HG02938 (cell line): ENCODE measurements around the gene ANKDD1A.

Source experiments
- ATAC-seq: cut with Tn5 transposase; IDR thresholded peaks from one replicate; pipeline ENCODE4 v1.9.1; 2021; ENCODE audit warnings: mild to moderate bottlenecking, moderate library complexity; ENCODE audit not compliant: unreplicated experiment

Gene ANKDD1A

DNA sequence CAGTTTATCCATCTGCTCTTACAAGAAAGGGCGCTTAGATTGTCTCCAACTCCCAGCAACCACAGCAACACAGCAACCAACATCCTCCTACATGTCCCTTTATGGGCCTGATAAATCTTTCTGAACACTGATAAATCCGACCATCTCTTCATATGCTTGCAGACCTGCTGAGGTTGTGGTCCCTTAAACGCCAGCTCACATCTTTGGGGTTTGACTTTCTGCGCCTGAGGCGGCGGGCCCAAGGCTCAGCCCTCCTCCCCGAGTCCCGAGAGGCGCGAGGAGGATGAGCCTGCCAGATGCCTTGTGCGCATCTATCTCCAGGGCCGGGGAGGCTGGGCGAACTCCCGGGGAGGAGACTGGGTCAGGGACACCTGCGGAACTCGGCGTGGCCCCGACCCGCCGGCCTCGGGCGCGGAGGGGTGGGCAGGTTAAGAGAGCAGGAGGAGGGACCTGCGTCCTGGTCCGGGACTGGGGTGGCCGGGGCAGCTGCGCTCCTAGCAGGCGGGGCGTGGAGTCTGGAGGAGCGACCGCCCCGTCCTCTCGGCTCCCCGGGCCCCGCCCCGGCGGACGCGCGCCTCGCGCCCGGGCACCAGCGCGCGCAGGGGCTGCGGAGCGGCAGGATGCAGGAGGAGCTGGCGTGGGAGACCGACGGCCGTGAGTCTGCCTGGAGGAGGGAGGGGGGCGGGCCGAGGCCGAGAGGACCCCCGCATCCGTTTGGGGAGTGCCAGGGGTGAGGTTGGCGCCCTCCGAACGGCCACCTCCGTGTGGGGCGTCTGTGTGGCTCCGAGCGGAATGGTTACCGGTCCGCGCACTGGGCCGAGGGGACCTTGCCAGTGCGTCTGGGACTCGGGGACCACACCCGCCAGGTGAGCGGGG lies at the start of gene ANKDD1A:
Gene ANKDD1A (plus strand): TSS at position 592 of the 876 bp plus-strand sequence. CDS start 29 bp downstream, at position 621.
- ATAC-seq = no peak

GRCh38 chr15:64861960-64862359 lies 49.7 kb upstream of the ANKDD1A start:
- ATAC-seq = no peak

DNA sequence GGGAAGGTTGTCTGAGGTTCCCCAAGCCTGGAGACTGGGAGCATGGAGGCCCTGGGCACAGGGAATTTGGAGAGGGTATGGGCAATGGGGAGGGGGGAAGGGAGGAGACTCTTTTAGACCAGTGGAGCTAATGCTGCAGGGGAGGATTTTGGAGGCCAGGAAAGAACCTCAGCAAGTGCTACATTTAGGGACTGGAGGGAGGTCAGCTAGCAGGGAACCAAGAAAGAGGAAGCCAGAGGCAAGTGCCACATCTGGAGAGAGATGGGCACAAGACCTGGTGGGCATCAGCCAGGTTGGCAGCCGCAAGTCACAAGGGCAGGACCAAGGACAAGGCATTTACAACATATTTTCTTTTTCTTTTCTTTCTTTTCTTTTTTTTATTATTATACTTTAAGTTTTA lies 49.3 kb upstream of the ANKDD1A start:
- no peak for ATAC-seq

DNA sequence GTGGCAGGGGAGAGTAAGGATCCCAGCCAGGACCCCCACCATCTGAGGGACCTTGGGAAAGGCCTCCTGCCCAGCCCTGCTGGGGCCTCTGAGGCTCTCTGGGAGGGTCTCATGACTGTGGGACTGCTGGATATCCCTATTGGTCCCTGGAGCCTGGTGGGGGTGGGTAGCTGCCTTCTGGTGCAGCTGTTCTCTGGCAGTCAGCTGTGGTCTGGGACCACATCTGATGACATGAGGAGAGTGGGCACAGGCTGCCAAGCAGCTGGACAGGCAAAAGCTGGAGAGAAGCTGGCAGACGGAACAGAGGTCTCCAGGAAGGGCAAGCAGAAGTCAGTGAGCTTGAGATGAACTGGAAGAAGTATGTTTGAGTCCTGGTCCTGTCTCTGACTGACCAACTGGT lies 47.6 kb upstream of the ANKDD1A start:
- no peak for ATAC-seq

GRCh38 chr15:64865126-64865997 lies 46.3 kb upstream of the ANKDD1A start:
- no peak for ATAC-seq

DNA sequence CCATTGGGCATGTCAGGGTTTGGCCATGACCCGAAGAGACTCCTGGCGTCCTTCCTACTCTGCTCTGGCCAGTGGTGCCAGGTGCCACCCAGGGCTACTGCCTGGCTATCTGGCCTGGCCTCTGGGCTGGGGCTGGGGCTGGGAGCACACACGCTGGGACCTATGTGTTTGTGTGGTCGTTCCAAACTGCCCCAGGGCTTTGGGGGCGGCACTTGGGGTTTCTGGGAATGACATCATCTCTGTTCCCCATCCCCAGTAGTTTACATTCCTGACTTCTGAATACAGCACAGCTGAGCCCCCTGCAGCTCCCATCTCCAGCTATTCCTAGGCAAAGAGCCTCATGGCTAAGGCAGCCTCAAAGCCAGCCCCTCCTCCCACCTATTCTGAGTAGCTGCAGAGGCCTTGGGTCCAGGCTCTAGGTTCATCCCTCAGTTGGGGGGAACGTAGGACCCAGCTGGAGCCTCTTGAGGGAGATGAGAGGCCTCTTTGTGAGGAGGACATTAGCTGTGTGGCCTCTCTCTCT lies 45.6 kb upstream of the ANKDD1A start:
- ATAC-seq = no peak

DNA sequence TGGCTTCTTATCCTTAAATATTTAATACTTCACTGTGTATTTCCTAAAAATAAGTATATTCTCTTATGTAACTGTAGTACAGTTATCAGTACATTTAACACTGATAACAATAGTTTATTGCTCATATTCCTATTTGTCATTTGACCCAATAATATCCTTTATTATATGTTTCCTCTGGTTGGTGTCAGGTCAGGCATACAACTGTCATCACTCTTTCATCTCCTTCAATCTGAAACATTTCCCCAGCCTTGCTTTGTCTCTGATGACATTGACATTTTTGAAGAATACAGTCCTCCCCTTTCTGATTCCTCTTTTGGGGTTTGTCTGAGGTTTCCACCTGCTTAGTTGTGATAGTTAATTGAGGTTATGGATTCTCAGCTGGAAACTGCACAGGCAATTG lies 42.2 kb upstream of the ANKDD1A start:
- ATAC-seq = no peak

GRCh38 chr15:64870353-64870752 lies 41.3 kb upstream of the ANKDD1A start:
- no peak for ATAC-seq

DNA sequence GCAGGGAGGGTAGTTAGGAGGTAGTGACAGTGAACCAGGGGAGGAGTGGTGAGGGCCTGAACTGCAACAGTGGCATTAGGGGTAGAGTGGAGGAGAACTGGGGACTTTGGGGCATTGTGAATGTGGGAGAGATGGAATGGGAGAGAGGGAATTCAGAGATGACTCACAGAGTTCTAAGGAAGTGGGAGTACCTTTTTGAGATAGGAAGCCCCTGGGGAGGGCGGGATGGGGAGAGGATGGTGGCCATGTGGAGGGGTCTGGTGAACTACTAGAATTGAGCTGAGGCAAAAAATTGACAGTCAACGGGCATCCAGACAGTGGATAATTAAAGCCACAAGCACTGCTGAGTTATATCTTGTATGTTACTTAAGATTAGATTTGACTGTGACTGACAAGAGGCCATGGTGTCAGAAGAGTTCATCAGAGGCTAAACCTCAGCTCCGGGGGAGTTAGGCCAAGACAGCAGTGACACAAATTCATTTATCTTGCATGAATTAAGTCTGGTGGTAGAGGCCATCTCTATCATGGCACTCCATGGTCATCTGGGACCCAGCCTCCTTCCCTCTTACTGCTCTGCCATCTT lies 36.0 kb upstream of the ANKDD1A start:
- no peak for ATAC-seq

DNA sequence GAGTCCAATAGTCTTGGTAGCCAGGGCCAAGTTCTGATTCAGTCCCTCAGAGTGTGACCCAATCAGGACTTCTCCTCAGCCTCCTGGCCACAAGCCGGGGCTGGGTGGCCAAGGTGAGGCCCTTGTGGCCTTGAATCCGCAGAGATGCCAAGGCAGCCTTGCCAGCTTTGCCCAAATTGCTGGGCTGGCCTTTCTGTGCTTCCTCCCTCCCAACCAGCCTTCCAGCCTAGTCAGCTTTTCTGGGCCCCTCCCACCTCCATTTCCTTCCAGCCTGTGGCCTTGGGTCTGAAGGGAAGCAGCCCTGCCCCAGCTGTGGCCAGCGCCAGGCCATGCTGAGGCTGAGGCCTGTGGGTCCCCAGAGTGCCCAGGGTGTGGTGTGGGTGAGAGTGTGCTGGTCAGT lies 34.3 kb upstream of the ANKDD1A start:
- ATAC-seq = no peak

DNA sequence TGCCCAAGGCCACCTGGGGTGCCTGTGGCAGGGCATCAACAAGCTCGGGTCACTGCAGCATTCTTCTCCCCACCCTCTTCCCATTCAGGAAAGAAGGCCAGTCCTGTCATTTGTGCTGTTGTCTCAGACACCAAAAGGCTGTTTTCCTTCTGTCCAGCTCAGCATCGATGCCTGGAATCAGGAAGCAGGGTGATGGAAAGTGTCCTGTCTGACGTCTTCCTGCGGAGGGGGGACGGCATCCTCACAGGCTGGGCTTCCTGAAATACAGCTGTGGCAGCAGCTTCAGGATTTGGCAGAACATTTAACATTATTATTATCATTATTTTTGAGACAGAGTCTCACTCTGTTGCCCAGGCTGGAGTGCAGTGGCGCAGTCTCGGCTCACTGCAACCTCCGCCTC lies 33.0 kb upstream of the ANKDD1A start:
- ATAC-seq = no peak

DNA sequence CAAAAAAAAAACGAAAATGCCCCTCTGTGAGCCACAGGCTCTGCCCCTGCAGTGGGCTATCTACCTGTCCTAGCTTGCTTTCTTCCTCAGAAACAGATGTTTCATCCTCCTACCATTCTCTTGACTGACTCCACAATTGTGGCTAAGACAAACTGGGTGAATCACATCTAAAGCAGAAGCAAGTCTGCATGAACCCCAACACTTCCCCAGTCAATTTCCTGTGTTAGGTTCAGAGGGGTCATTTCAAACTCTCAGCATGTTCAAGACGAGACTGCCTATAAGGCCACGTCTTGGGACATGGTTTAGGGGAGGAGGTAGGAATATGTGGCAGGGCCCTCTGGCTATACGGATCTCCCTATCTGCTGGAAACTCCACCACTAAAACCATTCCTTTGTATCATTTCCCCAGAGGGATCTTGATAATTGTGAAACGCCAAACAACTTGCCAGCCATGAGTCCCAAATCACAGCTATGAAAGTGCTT lies 28.6 kb upstream of the ANKDD1A start:
- no peak for ATAC-seq

DNA sequence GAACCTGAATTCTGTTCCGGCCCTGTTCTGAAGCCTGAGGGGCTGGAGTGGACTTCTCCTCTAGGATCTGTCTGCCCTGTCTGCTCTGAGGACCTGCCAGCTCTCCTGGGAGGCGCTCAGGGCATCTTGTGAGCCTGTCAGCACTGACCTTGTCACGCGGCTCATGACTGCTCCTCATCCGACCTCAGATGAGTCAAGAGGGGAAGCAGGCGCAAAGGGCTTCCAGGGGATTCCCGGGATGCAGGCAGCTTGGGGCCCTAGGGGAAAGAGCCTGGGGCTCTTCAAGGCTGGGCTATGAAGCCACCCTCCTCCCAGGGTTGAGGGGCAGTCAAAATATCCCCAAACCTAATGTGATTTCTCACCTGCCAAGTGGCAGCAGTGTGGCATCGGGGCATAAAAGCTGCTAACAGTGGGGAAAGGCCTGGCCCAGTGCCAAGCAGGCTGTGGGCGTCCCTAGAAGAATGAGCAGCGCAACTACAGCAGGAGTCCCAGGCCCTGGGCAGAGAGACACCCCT lies 27.6 kb upstream of the ANKDD1A start:
- ATAC-seq = peak; percentile 48

DNA sequence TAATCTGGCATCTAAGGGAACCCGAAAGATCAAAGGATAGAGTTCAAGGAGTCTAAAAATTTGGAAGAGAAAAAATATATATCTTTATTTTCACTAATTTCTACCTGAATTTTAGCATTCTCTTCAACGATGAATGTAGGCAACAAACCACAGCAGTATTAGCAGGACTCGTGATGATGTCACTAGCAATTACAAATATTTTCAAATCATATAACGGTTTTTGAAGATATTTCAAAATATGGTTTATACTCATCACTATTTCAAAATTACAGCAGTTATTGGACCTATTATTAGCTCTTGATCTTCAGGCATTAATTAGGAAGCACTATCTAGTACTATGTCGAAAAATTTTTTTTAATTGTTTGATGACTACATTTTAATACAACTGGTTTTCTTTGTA lies 27.0 kb upstream of the ANKDD1A start:
- ATAC-seq = no peak

DNA sequence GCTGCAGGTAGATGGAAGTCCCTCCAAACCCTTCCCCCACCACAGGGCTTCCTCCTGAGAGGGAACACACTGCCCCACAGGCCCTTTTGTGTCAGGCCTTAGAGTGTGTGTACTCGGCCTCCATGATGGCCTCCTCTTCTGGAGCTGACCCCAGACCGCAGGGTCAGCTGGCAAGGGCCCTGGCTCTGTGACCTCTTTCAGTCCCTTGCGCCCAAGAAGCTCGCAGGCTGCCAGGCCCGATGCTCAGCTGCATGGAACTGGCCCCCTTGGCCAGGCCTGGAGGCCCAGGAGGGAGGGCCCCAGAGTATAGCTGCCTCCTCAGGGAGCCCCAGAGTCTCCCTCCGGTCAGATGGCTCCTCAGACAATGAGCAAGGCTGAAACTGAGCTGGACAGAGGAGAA lies 23.4 kb upstream of the ANKDD1A start:
- no peak for ATAC-seq

- ATAC-seq = no peak
Measured at GRCh38 chr15:64891561-64891960, 20.1 kb upstream of the ANKDD1A start.

DNA sequence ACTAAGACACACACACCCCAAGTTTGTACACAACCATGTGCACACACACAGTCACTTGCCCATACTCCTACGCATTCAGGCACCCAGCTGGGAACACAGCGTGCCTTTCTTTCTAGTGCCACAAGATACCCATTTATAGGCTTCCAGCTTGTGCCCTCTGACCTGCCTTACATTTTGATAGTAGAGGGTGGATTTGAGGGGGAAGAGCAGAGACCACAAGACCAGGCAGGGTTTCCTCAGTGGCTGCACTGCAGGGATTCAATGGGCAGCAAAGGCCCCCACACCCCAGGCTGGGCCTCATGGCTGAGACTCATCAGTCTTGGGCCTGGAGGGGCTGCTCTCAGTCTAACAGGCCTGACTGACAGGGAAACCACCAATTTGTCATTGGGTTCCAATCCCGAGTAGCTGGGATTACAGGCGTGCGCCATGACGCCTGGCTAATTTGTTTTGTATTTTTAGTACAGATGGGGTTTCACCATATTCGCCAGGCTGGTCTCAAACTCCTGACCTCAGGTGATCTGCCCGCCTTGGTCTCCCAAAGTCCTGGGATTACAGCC lies 18.8 kb upstream of the ANKDD1A start:
- ATAC-seq = no peak

- peak; percentile 48 for ATAC-seq
Measured at GRCh38 chr15:64893481-64894394, 18.0 kb upstream of the ANKDD1A start.

- no peak for ATAC-seq
Measured at GRCh38 chr15:64894395-64895056, 17.2 kb upstream of the ANKDD1A start.
